Nephron (organoid): ENCODE data around the gene MAMDC4.

Source experiments
- H3K27ac Mint-ChIP-seq, 3 experiments: 2 replicates each; pipeline ENCODE4 v1.8.0; 2020; ENCODE audit warnings: mixed read lengths in 3 of 3, mild to moderate bottlenecking in 2 of 3, moderate library complexity in 1 of 3
- H3K27me3 Mint-ChIP-seq: 2 replicates; pipeline ENCODE4 v1.8.0; 2021; ENCODE audit warnings: low read depth, mild to moderate bottlenecking, moderate library complexity, mixed read lengths
- H3K36me3 Mint-ChIP-seq: 2 replicates; pipeline ENCODE4 v1.8.0; 2020; ENCODE audit warnings: low read depth, mixed read lengths
- H3K4me1 Mint-ChIP-seq: 2 replicates; pipeline ENCODE4 v1.8.0; 2020; ENCODE audit warnings: mixed read lengths
- H3K4me3 Mint-ChIP-seq, 3 experiments: 2 replicates each; pipeline ENCODE4 v1.8.0; 2020; ENCODE audit warnings: mild to moderate bottlenecking in 3 of 3, mixed read lengths in 3 of 3, moderate library complexity in 2 of 3
- H3K9me3 Mint-ChIP-seq: 2 replicates; pipeline ENCODE4 v1.8.0; 2020; ENCODE audit warnings: mixed read lengths
- TF ChIP-seq, protein P1 (sequence below), 3 experiments: fragments of 200-600 bp; sonication (generic); IDR thresholded peaks; one replicate each; pipeline ENCODE4 v1.5.0; 2021; ENCODE audit warnings: antibody characterized with exemption in 3 of 3; ENCODE audit not compliant: unreplicated experiment in 3 of 3

Gene MAMDC4

GRCh38 chr9:136886610-136887597 is 34.8 kb downstream of the MAMDC4 start:
- Mint-ChIP-seq H3K36me3 (no peaks in the 10 kb centered on the region), H3K4me3 (peak overlapping the region; percentile 82 to 89 (median 87)), H3K27ac (peak overlapping the region; percentile 38 to 92 (median 85)), H3K9me3 (no peaks in the 10 kb centered on the region), H3K4me1 (peaks cover 8% of the 10 kb centered on the region), H3K27me3 (no peaks in the 10 kb centered on the region)
- TF ChIP-seq, protein P1, sequence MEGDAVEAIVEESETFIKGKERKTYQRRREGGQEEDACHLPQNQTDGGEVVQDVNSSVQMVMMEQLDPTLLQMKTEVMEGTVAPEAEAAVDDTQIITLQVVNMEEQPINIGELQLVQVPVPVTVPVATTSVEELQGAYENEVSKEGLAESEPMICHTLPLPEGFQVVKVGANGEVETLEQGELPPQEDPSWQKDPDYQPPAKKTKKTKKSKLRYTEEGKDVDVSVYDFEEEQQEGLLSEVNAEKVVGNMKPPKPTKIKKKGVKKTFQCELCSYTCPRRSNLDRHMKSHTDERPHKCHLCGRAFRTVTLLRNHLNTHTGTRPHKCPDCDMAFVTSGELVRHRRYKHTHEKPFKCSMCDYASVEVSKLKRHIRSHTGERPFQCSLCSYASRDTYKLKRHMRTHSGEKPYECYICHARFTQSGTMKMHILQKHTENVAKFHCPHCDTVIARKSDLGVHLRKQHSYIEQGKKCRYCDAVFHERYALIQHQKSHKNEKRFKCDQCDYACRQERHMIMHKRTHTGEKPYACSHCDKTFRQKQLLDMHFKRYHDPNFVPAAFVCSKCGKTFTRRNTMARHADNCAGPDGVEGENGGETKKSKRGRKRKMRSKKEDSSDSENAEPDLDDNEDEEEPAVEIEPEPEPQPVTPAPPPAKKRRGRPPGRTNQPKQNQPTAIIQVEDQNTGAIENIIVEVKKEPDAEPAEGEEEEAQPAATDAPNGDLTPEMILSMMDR (IDR thresholded peaks at IDR 0.05; ENCODE audit: unreplicated experiment in 3 of 3) = no peak

DNA sequence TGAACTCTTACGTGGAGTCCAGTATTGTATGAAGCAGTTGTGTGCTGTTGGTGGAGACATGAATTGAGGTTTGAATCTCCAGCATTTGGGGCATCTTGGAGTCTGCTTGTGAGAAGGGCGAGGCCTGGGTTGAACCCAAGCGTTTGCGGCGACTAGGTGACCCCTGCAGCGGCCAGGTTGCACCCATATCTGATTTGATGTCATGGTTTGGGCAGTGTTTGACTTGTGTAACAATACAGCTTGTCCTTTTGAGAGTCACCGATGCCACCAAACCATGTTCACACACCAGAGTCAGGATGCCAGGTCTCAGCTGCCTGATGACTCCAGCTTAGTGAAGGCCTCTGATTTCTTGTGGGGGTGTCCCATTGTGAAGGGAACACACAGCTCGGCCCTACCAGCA is 36.3 kb downstream of the MAMDC4 start:
- Mint-ChIP-seq H3K9me3 (no peaks in the 10 kb centered on the region), H3K4me1 (peaks cover 8% of the 10 kb centered on the region), H3K27me3 (no peaks in the 10 kb centered on the region), H3K27ac (no peak overlapping the region), H3K4me3 (peak overlapping the region in 2 of 3 experiments; percentile 8 to 9), H3K36me3 (no peaks in the 10 kb centered on the region)
- TF ChIP-seq, protein P1 (IDR thresholded peaks at IDR 0.05; ENCODE audit: unreplicated experiment in 3 of 3) = no peak

DNA sequence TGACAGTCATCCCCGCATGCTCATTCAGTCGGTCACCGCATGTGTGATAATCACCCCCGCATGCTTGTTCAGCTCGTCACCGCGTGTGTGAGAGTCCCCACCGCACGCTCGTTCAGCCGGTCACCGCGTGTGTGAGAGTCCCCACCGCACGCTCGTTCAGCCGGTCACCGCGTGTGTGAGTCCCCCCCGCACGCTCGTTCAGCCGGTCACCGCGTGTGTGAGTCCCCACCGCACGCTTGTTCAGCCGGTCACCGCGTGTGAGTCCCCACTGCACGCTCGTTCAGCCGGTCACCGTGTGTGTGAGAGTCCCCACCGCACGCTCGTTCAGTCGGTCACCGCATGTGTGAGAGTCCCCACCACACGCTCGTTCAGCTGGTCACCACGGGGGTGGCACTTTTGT is 37.7 kb downstream of the MAMDC4 start:
- no peak overlapping the region for H3K27ac Mint-ChIP-seq
- no peaks in the 10 kb centered on the region for H3K27me3 Mint-ChIP-seq
- H3K9me3 Mint-ChIP-seq = no peaks in the 10 kb centered on the region
- no peaks in the 10 kb centered on the region for H3K36me3 Mint-ChIP-seq
- peaks cover 8% of the 10 kb centered on the region for H3K4me1 Mint-ChIP-seq
- TF ChIP-seq, protein P1 (IDR thresholded peaks at IDR 0.05; ENCODE audit: unreplicated experiment in 3 of 3) = no peak
- peak overlapping the region in 1 of 3 experiments; percentile 12 for H3K4me3 Mint-ChIP-seq

- TF ChIP-seq, protein P1 (IDR thresholded peaks at IDR 0.05; ENCODE audit: unreplicated experiment in 3 of 3) = no peak
- Mint-ChIP-seq H3K4me1 (peaks cover 8% of the 10 kb centered on the region), H3K9me3 (no peaks in the 10 kb centered on the region), H3K27me3 (no peaks in the 10 kb centered on the region), H3K36me3 (no peaks in the 10 kb centered on the region), H3K27ac (no peak overlapping the region), H3K4me3 (no peak overlapping the region)
Observed at GRCh38 chr9:136890661-136891060, 38.5 kb downstream of the MAMDC4 start.

DNA sequence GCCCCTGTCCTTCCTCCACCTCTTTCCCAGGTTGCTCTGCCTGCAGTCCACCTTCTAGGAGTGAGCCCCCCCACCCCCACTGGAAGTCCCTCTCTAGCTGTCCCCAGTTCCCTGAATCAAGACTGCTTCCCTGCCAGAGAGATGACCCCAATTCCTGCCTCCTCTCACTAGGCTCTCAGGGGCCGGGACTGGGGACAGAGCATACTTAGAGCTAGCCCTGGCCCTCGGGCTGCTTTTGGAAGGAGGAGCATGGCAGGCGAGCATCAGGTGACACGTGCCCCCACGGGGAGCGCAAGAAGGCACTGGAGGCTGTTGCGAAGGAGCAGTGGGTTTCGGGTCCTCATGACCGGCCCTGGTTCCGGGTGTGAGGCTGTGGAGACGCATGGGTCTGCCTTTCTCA is 43.9 kb downstream of the MAMDC4 start:
- H3K4me3 Mint-ChIP-seq = no peak overlapping the region
- TF ChIP-seq, protein P1 (IDR thresholded peaks at IDR 0.05; ENCODE audit: unreplicated experiment in 3 of 3) = no peak
- no peaks in the 10 kb centered on the region for H3K4me1 Mint-ChIP-seq
- no peak overlapping the region for H3K27ac Mint-ChIP-seq
- no peaks in the 10 kb centered on the region for H3K9me3 Mint-ChIP-seq
- H3K36me3 Mint-ChIP-seq = peaks cover 14% of the 10 kb centered on the region
- no peaks in the 10 kb centered on the region for H3K27me3 Mint-ChIP-seq
